Suprapubic skin (tissue), 4 donors: ENCODE measurements around the gene RPL37. TPM values are rescaled to one million over a fixed set of nuclear protein-coding genes. Genes with fewer than 3 reads are reported as not detected.
A peak's percentile ranks its signal among the peaks of the same experiment; 100 is the strongest.

Experiments
- DNase-seq, 2 donors: peaks; one replicate each; pipeline ENCODE4 v3.0.0-alpha.2; 2019; ENCODE audit warnings: low spot score in 2 of 2
- H3K27ac ChIP-seq: fragments of 200-600 bp; sonication (generic); one replicate; pipeline ENCODE4 v1.5.1; 2019
- H3K27me3 ChIP-seq: fragments of 200-600 bp; sonication (generic); one replicate; pipeline ENCODE4 v1.5.1; 2019
- H3K36me3 ChIP-seq: fragments of 200-600 bp; sonication (generic); one replicate; pipeline ENCODE4 v1.5.1; 2019
- H3K4me1 ChIP-seq: fragments of 200-600 bp; sonication (generic); one replicate; pipeline ENCODE4 v1.5.1; 2019
- H3K4me3 ChIP-seq: fragments of 200-600 bp; sonication (generic); one replicate; pipeline ENCODE4 v1.5.1; 2019; ENCODE audit warnings: mild to moderate bottlenecking
- H3K9me3 ChIP-seq: fragments of 200-600 bp; sonication (generic); one replicate; pipeline ENCODE4 v1.5.1; 2019
- CTCF ChIP-seq, 2 donors: fragments of 200-600 bp in 1 of 2; fragments of 450-650 bp in 1 of 2; sonication (generic) in 1 of 2; IDR thresholded peaks; one replicate each; pipeline ENCODE4 v1.5.1; 2016 to 2019; ENCODE audit warnings: antibody characterized with exemption in 2 of 2, mild to moderate bottlenecking in 1 of 2, moderate library complexity in 1 of 2
- EP300 ChIP-seq: sonication (generic); formaldehyde crosslinking; IDR thresholded peaks from one replicate; pipeline ENCODE4 v1.6.1; 2017; ENCODE audit warnings: antibody characterized with exemption
- POLR2A ChIP-seq, 2 donors: fragments of 450-650 bp; IDR thresholded peaks; one replicate each; pipeline ENCODE4 v1.6.1; 2017; ENCODE audit warnings: antibody characterized with exemption in 2 of 2, mild to moderate bottlenecking in 2 of 2, moderate library complexity in 2 of 2
- POLR2AphosphoS5 ChIP-seq, 3 donors: sonication (generic); formaldehyde crosslinking; IDR thresholded peaks; one replicate each; pipeline ENCODE4 v1.6.1; 2017; ENCODE audit warnings: antibody characterized with exemption in 3 of 3
- WGBS: methylation state at CpG from one replicate; pipeline ENCODE4 v1.1.5; 2018; 5-methylcytosine and 5-hydroxymethylcytosine counted together
- total RNA-seq, 4 donors: library from RNA; depleted of rRNA; stranded (reverse); fragments of >200 nt; gene quantifications; one replicate each; pipeline ENCODE4 v1.1.0, GENCODE V29; 2016

Gene RPL37
- total RNA-seq, 4 donors from 2014 or later, result 242 to 737 (median 403) TPM

DNA sequence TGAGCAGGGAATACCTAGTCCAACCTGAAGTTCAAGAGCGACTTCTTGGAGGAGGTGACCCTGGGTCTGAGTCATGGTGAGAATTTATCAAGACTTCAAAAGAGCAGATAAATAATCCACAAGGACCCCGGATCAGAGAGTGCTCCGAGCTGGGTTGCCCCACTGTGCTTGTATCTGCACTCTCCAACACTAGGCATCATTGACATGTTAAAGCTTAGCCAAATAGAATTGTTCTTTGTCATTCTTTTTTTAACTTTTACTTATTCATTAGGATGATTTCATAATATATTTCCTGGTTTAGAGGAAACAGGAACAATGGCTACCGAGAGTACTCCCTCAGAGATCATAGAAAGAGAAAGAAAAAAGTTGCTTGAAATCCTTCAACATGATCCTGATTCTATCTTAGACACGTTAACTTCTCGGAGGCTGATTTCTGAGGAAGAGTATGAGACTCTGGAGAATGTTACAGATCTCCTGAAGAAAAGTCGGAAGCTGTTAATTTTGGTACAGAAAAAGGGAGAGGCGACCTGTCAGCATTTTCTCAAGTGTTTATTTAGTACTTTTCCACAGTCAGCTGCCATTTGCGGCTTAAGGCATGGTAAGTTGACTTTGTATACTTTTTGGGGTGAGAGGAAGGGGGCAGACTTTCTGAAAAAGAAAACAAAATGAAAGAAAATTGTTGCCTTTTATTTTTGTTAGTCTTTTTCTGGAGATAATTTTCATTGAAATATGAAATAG lies 6.2 kb upstream of the RPL37 start, which contains the start of gene CARD6:
CARD6 (plus strand) TSS at position 300 of the 738 bp plus-strand sequence; CDS start at position 316, 16 bp downstream.
- TF ChIP-seq CTCF (IDR thresholded peaks at IDR 0.05) (no peak), EP300 (no peak), POLR2AphosphoS5 (IDR thresholded peaks at IDR 0.05) (no peak), POLR2A (IDR thresholded peaks at IDR 0.05) (no peak)
- Histone ChIP-seq H3K27me3 (no peaks in the 10 kb centered on the region), H3K4me3 (peak within 1 kb of the TSS; percentile 47), H3K9me3 (no peaks in the 10 kb centered on the region), H3K27ac (peak within 1 kb of the TSS; percentile 82), H3K36me3 (no peaks in the 10 kb centered on the region), H3K4me1 (peaks cover 1% of the 10 kb centered on the region)
- DNase-seq, result no peak
- WGBS, result 39% methylated on average over 9 of the region's 9 CpGs

GRCh38 chr5:40838086-40838485 lies 3.1 kb upstream of the RPL37 start:
- Histone ChIP-seq H3K27me3 (no peaks in the 10 kb centered on the region), H3K4me1 (peaks cover 16% of the 10 kb centered on the region), H3K9me3 (no peaks in the 10 kb centered on the region), H3K27ac (no peak overlapping the region), H3K36me3 (peaks cover 9% of the 10 kb centered on the region), H3K4me3 (no peak overlapping the region)
- DNase-seq, result no peak
- TF ChIP-seq POLR2AphosphoS5 (IDR thresholded peaks at IDR 0.05), result no peak
- TF ChIP-seq EP300, result no peak
- TF ChIP-seq POLR2A (IDR thresholded peaks at IDR 0.05), result no peak
- no peak for TF ChIP-seq CTCF (IDR thresholded peaks at IDR 0.05)
- WGBS, result 87% methylated on average over 6 of the region's 6 CpGs

DNA sequence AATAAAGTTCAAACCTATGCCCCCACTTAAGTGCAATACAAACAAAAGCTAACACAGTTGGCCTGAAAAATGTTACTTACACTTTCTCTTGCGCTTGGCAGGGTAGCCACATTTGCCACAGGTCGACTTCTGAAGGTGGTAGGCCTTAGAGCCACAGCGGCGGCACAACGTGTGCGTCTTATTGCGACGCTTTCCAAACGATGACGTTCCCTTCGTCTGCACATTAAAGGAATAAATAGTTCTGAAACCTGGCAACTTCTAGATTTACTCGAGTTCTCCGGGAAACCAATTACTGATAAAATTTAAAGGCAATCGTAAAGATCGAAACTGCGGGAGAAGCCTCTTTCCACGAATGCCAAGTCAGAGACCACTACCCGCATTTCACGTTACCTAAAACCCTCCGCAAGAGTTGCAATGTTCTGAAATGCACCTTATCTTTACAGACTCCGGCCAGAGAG lies 602 bp downstream of the RPL37 start:
- no peaks in the 10 kb centered on the region for H3K27me3 ChIP-seq
- WGBS, result under 1% methylated on average over 21 of the region's 21 CpGs
- H3K4me3 ChIP-seq, result peak overlapping the region; percentile 67
- H3K9me3 ChIP-seq, result no peaks in the 10 kb centered on the region
- peaks cover 45% of the 10 kb centered on the region for H3K36me3 ChIP-seq
- peak overlapping the region; percentile 99 for H3K27ac ChIP-seq
- no peak for DNase-seq
- peaks cover 25% of the 10 kb centered on the region for H3K4me1 ChIP-seq
- TF ChIP-seq POLR2A (IDR thresholded peaks at IDR 0.05) (no peak), POLR2AphosphoS5 (IDR thresholded peaks at IDR 0.05) (no peak), EP300 (no peak), CTCF (IDR thresholded peaks at IDR 0.05) (no peak)

GRCh38 chr5:40833712-40834229 lies 1.3 kb downstream of the RPL37 start:
- peak overlapping the region; percentile 99 for H3K27ac ChIP-seq
- H3K4me1 ChIP-seq, result peaks cover 25% of the 10 kb centered on the region
- WGBS, result 48% methylated on average over 13 of the region's 13 CpGs
- H3K36me3 ChIP-seq, result peaks cover 52% of the 10 kb centered on the region
- no peaks in the 10 kb centered on the region for H3K9me3 ChIP-seq
- TF ChIP-seq EP300, result no peak
- H3K4me3 ChIP-seq, result peak overlapping the region; percentile 67
- DNase-seq, result no peak
- no peaks in the 10 kb centered on the region for H3K27me3 ChIP-seq

GRCh38 chr5:40832345-40832744 lies 2.7 kb downstream of the RPL37 start:
- Histone ChIP-seq H3K27me3 (no peaks in the 10 kb centered on the region), H3K36me3 (peaks cover 66% of the 10 kb centered on the region), H3K4me3 (no peak overlapping the region), H3K27ac (no peak overlapping the region), H3K9me3 (no peaks in the 10 kb centered on the region), H3K4me1 (peaks cover 25% of the 10 kb centered on the region)
- 84% methylated on average over 4 of the region's 4 CpGs for WGBS
- DNase-seq, result no peak
- no peak for TF ChIP-seq POLR2AphosphoS5 (IDR thresholded peaks at IDR 0.05)
- no peak for TF ChIP-seq CTCF (IDR thresholded peaks at IDR 0.05)
- TF ChIP-seq EP300, result no peak
- no peak for TF ChIP-seq POLR2A (IDR thresholded peaks at IDR 0.05)
